Left kidney (tissue), 2 donors: ENCODE measurements around the gene NDUFA6. TPM values are rescaled to one million over a fixed set of nuclear protein-coding genes. Genes with fewer than 3 reads are reported as not detected.
"Not testable (repeated sequence)": the region's sequence is repeated elsewhere in the genome, so short reads cannot be mapped to it uniquely, and the experiment has no call there.

ENCODE experiments used
- DNase-seq: peaks from one replicate; pipeline ENCODE4 v3.0.0-alpha.2; 2013
- polyA plus RNA-seq: library from polyadenylated mRNA; unstranded; fragments of 120-200 nt; gene quantifications from one replicate; pipeline ENCODE4 v1.2.1, GENCODE V29; 2013; ENCODE audit not compliant: insufficient read length

Gene NDUFA6
- polyA plus RNA-seq, 1 donor = 112 TPM

DNA sequence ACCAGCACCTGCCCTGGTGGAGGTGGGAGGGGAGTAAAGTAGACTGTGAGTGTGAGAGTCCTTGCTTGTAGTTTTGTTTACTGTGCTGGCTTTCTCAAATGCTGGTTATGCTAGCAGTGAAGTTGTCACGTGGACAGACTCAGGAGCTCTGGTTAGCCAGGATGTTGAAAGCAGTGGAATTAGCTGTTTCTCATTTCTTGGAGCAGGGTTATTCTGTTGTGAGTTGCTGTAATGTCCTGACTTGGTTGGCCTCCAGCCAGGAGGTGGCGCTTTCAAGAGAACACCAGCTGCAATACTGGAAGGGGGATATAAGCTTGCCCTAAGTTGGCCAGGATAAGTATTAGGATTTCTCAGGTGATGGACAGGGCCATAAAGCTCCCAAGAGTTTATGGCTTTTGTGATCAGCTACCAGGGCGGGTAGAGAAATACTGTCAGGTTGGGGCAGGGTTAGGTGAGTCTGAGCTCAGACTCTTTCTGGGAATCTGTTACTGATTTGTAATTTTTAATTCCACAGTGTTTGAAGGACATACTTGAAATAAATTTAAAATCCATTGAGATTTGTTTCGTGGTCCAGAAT, 26.4 kb upstream of the NDUFA6 start:
- DNase-seq = no peak

DNA sequence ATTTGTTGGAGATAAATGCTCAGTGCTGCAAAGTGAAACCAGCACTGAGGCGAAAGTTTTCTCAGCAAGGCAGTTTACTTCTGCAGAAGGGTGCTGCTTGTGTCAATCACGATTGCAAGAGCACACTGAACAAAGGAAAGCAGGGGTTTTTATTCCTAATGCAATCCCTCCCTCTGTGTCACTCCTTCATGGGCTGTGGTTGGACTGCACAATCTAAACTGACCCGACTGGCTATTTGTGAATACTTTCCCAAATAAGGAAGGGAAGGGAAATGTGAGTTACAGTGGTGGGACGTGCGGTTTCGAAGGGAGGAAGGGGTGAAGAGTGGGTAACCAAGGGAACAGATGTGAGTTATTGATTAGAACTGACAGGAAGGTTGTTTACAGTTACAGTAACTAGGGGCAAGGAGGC, 24.9 kb upstream of the NDUFA6 start:
- not testable (repeated sequence) for DNase-seq

GRCh38 chr22:42114721-42115120, 24.1 kb upstream of the NDUFA6 start:
- DNase-seq = no peak

DNA sequence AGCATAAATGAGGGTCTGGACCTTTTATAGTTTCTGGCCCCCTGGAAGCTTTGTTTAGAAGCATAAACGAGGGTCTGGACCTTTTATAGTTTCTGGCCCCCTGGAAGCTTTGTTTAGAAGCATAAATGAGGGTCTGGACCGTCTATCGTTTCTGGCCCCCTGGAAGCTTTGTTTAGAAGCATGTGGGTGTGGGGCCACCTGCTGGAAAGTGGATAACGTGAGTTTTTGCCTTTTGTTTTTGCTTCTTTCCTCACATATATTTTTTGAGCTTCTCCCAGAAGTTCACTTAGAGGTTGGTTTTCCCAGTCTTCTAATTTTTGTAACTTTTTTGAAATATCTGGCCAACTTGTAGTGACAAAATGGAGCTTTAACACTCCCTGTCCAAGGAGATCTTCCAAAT, 22.2 kb upstream of the NDUFA6 start:
- peak; percentile 32 for DNase-seq

GRCh38 chr22:42111798-42112197, 21.2 kb upstream of the NDUFA6 start:
- no peak for DNase-seq

- no peak for DNase-seq
Observed at GRCh38 chr22:42108848-42109247, 18.3 kb upstream of the NDUFA6 start.

DNA sequence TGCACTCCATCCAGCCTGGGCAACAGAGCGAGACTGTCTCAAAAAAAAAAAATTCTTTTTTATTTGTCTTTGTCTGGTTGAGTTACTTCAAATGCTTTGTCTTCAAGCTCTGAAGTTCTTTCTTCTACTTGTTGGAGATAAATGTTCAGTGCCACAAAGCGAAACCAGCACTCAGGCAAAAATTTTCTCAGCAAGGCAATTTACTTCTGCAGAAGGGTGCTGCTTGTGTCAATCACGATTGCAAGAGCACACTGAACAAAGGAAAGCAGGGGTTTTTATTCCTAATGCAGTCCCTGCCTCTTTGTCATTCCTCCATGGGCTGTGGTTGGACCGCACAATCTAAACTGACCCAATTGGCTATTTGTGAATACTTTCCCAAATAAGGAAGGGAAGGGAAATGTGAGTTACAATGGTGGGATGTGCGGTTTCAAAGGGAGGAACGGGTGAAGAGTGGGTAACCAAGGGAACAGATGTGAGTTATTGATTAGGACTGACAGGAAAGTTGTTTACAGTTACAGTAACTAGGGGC, 13.8 kb upstream of the NDUFA6 start:
- DNase-seq = not testable (repeated sequence)

GRCh38 chr22:42101199-42101598, 10.6 kb upstream of the NDUFA6 start:
- no peak for DNase-seq

GRCh38 chr22:42091455-42091782, 847 bp upstream of the NDUFA6 start:
- DNase-seq = no peak

DNA sequence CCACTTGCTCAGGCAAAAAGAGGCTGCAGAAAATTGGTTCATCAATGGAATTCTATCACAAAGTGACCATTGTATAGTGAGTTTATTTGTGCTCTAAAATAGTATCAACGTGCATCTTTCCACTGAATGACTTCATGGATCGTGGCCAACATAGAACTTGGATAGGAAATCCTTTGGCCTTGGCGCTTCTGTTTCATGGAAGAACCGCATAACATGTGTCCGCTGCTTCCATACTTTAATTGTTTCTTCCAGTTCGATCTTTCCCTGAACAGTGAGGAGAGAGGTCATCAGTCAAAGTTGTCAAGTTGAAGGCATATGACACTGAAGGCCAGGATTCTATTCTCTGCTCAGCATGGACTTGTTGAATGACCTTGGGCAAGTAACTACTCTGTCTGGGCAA, 4.5 kb downstream of the NDUFA6 start:
- no peak for DNase-seq

- DNase-seq = no peak
Observed at GRCh38 chr22:42084874-42085273, 5.7 kb downstream of the NDUFA6 start.

- DNase-seq = no peak
Observed at GRCh38 chr22:42083119-42083518, 7.5 kb downstream of the NDUFA6 start.

DNA sequence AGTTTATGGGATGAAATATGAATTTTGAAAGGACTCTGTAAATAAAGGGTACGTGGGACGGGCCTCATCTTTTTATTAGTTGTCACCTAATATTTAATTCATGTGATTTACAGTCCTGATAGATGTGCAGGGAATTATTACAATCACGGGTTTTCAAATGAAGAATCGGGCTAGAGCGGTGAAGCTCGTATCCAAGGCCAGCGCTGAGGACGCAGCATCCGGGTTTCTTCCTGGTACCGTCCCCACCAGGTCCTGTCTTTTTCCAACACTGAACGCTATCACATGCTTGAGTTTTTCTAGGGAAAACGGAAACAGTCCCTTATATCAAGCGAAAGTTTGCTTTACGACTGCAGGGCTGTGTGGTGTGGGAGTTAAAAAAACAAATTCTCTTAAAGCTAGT, 10.3 kb downstream of the NDUFA6 start:
- DNase-seq = peak; percentile 38

DNA sequence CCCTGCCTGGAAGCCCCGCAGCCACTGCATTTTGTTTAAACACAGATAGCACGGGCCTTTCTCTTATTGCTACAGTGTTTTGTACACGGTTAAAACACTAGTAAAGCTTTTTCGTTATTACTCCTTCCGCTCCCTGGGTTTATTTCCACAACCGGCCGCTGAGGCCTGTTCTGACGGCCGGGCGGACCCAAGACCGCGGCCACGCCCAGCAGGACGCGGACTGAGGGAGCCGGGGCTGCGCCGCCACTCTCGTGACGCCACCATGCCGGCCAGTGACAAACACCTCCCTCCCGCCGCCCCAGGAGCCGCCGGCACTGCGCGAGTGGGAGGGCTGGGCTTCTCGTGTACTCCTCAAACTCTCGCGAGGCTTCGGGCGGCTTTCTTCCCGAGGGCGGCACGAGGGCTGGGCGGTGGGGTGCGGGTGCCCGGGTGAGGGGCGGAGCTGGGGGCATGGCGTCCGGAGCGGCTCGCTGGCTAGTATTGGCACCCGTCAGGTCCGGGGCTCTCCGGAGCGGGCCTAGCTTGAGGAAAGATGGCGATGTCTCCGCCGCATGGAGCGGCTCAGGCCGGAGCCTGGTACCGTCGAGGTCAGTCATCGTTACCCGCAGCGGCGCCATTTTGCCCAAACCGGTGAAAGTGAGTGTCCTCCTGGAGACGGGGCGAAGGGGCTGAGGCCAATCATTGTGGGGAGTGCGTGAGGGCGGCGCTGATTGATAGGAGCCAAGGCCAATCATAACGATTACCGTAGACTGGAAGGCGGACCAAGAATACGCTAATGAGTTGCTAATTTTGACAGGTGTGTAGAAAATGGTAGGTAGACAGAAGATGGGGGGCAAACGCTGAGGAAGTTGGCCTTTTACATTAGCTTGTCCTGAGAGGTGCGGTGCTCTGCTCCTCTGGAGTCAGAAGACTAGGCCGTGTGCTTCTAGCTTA, 11.0 kb downstream of the NDUFA6 start, which contains the start of gene SMDT1:
Gene SMDT1 (plus strand): TSS at position 382 of the 933 bp plus-strand sequence. CDS start 69 bp downstream, at position 451.
- peak; percentile 97 for DNase-seq

GRCh38 chr22:42078469-42079318, 11.9 kb downstream of the NDUFA6 start:
- peak; percentile 37 for DNase-seq

GRCh38 chr22:42077486-42078125, 13.0 kb downstream of the NDUFA6 start:
- no peak for DNase-seq

DNA sequence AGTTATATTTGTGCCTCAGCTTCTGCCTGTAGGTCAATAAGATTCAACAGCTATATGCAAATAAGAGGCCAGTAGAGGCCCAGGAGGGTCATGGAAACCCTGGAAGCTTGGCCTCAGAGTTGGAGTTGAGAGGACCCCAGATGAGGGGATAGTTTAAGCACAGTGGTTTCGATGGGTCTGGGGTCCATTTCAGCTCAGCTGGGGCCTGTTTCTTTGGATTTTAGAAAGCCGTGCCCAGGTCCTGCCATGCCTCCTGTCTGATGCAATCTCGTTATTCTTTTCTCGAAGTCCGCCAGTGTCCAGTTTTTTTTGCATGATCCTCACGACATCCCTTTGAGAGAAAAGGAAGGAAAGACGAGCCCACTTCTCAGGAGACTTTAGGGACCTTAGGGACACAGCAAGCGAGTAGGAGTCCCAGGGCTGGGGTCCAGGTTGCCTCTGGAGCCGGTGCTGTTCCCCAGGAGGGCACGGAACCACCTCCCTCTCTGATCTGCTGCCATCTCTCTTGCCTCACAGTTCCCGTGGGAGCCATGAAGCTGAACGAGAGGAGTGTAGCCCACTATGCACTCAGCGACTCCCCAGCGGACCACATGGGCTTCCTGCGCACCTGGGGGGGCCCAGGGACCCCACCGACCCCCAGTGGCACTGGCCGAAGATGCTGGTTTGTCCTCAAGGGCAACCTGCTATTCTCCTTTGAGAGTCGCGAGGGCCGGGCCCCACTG, 13.6 kb downstream of the NDUFA6 start:
- DNase-seq = no peak

- DNase-seq = no peak
Observed at GRCh38 chr22:42074846-42075676, 15.5 kb downstream of the NDUFA6 start.

GRCh38 chr22:42074132-42074811, 16.3 kb downstream of the NDUFA6 start, which contains the start of gene PHETA2:
Gene PHETA2 (plus strand): TSS chr22:42074248. CDS start chr22:42077294, 3,046 bp downstream.
- DNase-seq = peak; percentile 36
